Measurements from ENCODE around the gene ZFP42. TPM values are rescaled to one million over a fixed set of nuclear protein-coding genes. Genes with fewer than 3 reads are reported as not detected.
A peak's percentile ranks its signal among the peaks of the same experiment; 100 is the strongest.
"Not testable (repeated sequence)": the region's sequence is repeated elsewhere in the genome, so short reads cannot be mapped to it uniquely, and the experiment has no call there.

Gene ZFP42
- 2.9 TPM for polyA plus RNA-seq (2013, experiment 1 of 2)
- polyA plus RNA-seq (2013, experiment 2 of 2), result 3.5 TPM

DNA sequence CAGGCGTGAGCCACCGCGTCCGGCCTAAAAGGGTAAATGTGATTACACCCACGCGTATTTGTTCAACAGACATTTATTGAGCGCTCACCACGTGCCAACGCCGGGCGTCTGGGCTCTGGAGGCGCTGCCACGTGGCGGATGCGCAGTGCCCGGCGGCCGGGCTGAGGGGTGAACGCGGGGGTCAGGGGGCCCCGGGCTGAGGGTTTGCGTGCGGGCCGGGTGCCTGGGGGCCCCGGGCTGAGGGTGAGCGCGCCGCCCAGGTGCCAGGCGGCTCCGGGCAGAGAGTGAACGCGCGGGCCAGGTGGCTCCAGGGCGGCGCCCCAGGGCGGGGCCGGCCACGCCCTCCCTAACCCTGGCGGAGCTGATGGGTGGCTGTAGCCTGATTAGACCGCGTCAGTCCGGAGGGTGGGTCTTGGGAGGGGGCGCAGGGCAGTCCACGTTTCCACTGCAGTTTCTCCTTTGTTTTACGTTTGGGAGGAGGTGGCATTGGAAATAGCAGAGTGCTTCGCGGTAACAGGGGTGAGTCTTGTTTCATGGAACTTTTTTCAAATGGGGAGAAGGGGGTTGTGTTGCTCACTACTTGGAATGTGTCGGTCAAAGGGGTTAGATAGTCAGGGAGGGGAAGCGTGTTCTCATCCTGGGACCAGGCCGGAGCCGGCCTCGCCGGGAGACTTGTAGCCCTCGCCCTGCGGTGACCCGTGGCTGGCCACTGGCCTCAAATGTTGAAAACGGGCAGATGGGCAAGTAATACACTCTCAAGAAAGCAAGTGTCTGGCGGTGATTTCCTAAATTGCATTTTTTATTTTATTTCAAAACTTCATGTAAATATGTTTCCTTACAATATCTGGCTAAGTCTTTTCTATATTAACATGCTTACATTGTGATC lies at the start of gene ZFP42:
Gene ZFP42, plus strand, starts transcription at position 450 of the 886 bp plus-strand sequence. CDS start 7,037 bp downstream, outside the sequence.
- peak within 1 kb of the TSS; percentile 31 for H3K4me3 ChIP-seq (ENCODE audit: extremely low read depth, insufficient read depth, low read length, poor library complexity, severe bottlenecking)
- H3K9me3 ChIP-seq (ENCODE audit: control insufficient read depth, low read length), result peaks cover 5% of the 10 kb centered on the region
- no peak within 1 kb of the TSS for H3K27ac ChIP-seq (ENCODE audit: low read depth, low read length, severe bottlenecking)
- no peaks in the 10 kb centered on the region for H3K36me3 ChIP-seq (ENCODE audit: control insufficient read depth, insufficient read depth, low read length)
- peaks cover 3% of the 10 kb centered on the region for H3K4me1 ChIP-seq (ENCODE audit: control insufficient read depth, insufficient read depth, low read length, poor library complexity, severe bottlenecking)
- WGBS, 2 experiments (ENCODE audit: insufficient coverage in 2 of 2), result 79 to 81% methylated on average over 45 to 56 of the region's 58 CpGs

DNA sequence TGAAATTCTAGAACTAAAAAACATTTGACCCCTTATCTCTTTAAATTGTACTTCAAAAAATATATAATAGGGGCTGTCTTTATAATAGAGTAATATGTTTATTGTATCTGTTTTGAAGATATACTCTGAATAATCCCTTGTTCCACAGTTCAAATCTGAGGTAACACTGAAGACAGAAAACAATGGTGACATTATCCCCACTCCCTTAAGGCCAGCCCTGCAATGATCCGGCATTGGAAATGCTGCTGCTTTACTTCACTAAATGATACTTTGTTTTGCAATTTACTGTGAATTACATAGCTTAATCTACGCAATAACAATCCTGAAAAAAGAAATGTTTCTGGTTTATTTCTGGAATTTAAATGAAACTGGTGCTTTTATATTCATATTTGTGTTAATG lies 34.4 kb upstream of the ZFP42 start:
- no peak overlapping the region for H3K27ac ChIP-seq (ENCODE audit: low read depth, low read length, severe bottlenecking)
- H3K4me1 ChIP-seq (ENCODE audit: control insufficient read depth, insufficient read depth, low read length, poor library complexity, severe bottlenecking), result no peaks in the 10 kb centered on the region
- 100% methylated on average over 1 of the region's 2 CpGs; no CpG with 5 or more reads in 1 of the 2 experiments for WGBS, 2 experiments (ENCODE audit: insufficient coverage in 2 of 2)
- no peak overlapping the region for H3K4me3 ChIP-seq (ENCODE audit: extremely low read depth, insufficient read depth, low read length, poor library complexity, severe bottlenecking)
- no peaks in the 10 kb centered on the region for H3K9me3 ChIP-seq (ENCODE audit: control insufficient read depth, low read length)
- H3K36me3 ChIP-seq (ENCODE audit: control insufficient read depth, insufficient read depth, low read length), result no peaks in the 10 kb centered on the region

DNA sequence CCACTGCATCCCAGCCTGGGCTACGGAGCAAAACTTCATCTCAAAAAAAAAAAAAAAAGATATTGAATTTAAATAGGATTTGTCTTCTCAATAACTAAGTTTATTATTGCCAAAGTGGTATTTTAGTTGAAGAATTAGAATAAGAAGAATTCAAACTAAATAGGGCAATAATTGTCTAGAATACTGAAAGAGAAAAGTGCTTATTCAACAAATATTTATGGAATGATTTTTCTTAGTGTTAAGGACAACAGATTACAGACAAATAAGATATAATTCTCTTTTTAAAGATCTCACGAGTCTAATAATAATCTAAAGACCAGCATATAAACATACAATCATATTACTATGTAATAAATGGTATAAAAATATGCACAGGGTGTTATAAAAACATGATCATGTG lies 33.6 kb upstream of the ZFP42 start:
- Histone ChIP-seq H3K36me3 (ENCODE audit: control insufficient read depth, insufficient read depth, low read length) (no peaks in the 10 kb centered on the region), H3K4me1 (ENCODE audit: control insufficient read depth, insufficient read depth, low read length, poor library complexity, severe bottlenecking) (no peaks in the 10 kb centered on the region), H3K4me3 (ENCODE audit: extremely low read depth, insufficient read depth, low read length, poor library complexity, severe bottlenecking) (no peak overlapping the region), H3K9me3 (ENCODE audit: control insufficient read depth, low read length) (no peaks in the 10 kb centered on the region), H3K27ac (ENCODE audit: low read depth, low read length, severe bottlenecking) (no peak overlapping the region)
- WGBS, 2 experiments (ENCODE audit: insufficient coverage in 2 of 2), result no CpG with 5 or more reads among the region's 2 CpGs

DNA sequence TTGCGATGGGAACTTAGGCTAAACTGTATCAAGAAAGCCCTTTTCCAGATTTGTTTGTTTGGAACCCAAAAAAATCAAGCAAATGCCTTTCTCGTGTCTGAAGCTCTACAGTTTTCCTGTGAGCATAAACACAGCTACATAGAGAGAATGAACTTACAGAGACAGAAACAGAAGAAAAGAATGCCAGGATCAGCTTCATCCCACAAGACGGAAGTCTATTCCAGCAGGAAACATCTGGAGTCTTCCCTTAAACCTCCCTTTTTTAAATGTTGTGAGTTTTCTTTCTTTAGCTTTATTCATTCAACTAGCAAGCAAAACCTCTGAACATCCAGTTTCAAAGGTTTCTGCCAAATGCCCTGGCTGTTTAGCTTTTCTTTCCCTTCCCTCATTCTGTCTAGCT lies 32.6 kb upstream of the ZFP42 start:
- no peaks in the 10 kb centered on the region for H3K4me1 ChIP-seq (ENCODE audit: control insufficient read depth, insufficient read depth, low read length, poor library complexity, severe bottlenecking)
- H3K36me3 ChIP-seq (ENCODE audit: control insufficient read depth, insufficient read depth, low read length), result no peaks in the 10 kb centered on the region
- H3K27ac ChIP-seq (ENCODE audit: low read depth, low read length, severe bottlenecking), result no peak overlapping the region
- no peak overlapping the region for H3K4me3 ChIP-seq (ENCODE audit: extremely low read depth, insufficient read depth, low read length, poor library complexity, severe bottlenecking)
- WGBS, 2 experiments (ENCODE audit: insufficient coverage in 2 of 2), result 82 to 89% methylated on average over 1 to 3 of the region's 3 CpGs
- H3K9me3 ChIP-seq (ENCODE audit: control insufficient read depth, low read length), result no peaks in the 10 kb centered on the region

DNA sequence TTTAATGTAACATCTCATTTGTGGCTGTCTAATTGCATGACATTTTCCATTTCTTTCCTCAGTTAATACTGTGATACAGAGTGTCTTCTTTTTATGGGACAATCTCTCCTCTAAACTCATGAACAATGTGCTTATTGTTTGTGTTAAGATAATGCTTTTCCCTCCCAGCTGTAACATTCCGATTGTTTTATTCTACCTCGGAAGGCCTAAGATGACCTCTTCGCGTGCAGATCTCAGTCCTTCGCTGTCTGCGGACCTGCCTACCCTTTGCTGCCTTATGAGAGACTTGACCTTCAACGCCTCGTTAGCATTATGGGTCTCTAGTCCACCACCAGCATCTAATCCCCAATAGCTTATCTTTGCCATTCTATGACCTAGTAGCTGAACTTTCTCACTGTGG lies 29.8 kb upstream of the ZFP42 start:
- 81 to 96% methylated on average over 8 of the region's 8 CpGs for WGBS, 2 experiments (ENCODE audit: insufficient coverage in 2 of 2)
- no peak overlapping the region for H3K4me3 ChIP-seq (ENCODE audit: extremely low read depth, insufficient read depth, low read length, poor library complexity, severe bottlenecking)
- no peaks in the 10 kb centered on the region for H3K9me3 ChIP-seq (ENCODE audit: control insufficient read depth, low read length)
- no peaks in the 10 kb centered on the region for H3K4me1 ChIP-seq (ENCODE audit: control insufficient read depth, insufficient read depth, low read length, poor library complexity, severe bottlenecking)
- no peak overlapping the region for H3K27ac ChIP-seq (ENCODE audit: low read depth, low read length, severe bottlenecking)
- H3K36me3 ChIP-seq (ENCODE audit: control insufficient read depth, insufficient read depth, low read length), result no peaks in the 10 kb centered on the region

DNA sequence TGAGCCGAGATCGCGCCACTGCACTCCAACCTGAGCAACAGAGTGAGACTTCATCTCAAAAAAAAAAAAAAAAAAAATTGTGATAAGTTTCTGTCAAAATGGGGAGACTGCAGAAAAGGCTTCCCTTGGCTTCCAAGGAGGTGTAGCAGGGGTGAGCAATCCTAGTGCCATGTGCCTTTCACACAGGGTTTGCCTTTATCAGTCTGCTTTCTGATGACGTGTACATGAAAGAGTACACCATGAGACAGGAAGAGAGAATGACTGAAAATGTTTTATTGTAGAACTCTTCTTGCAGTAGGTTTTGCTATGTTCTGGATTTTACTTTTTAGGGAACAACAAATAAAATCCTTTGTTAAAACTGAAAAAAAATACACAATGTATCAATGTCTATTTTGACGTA lies 23.4 kb upstream of the ZFP42 start:
- no peak overlapping the region for H3K4me3 ChIP-seq (ENCODE audit: extremely low read depth, insufficient read depth, low read length, poor library complexity, severe bottlenecking)
- no peak overlapping the region for H3K27ac ChIP-seq (ENCODE audit: low read depth, low read length, severe bottlenecking)
- 88 to 100% methylated on average over 1 of the region's 5 CpGs for WGBS, 2 experiments (ENCODE audit: insufficient coverage in 2 of 2)
- H3K36me3 ChIP-seq (ENCODE audit: control insufficient read depth, insufficient read depth, low read length), result no peaks in the 10 kb centered on the region
- no peaks in the 10 kb centered on the region for H3K4me1 ChIP-seq (ENCODE audit: control insufficient read depth, insufficient read depth, low read length, poor library complexity, severe bottlenecking)
- no peaks in the 10 kb centered on the region for H3K9me3 ChIP-seq (ENCODE audit: control insufficient read depth, low read length)

DNA sequence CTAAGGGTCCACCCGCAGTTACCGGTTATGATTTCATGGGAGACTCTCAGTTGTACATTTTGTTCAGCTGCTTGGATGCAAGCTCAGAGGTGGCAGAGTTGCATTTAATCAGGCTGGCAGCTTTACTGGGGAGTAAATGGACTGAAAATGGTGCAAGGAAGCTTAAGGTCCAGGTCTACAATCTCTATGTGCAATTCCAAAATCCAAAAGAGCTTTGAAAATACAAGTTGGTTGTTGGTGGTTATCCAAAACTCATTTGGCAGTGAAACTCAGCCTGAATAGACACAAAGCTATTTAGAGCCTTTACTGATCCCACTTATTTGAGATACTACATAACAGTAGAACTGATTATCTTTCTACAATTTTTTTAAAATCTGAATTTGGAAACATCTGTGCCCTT lies 11.8 kb upstream of the ZFP42 start:
- no peaks in the 10 kb centered on the region for H3K4me1 ChIP-seq (ENCODE audit: control insufficient read depth, insufficient read depth, low read length, poor library complexity, severe bottlenecking)
- WGBS, 2 experiments (ENCODE audit: insufficient coverage in 2 of 2), result 88 to 100% methylated on average over 1 to 2 of the region's 2 CpGs
- H3K36me3 ChIP-seq (ENCODE audit: control insufficient read depth, insufficient read depth, low read length), result no peaks in the 10 kb centered on the region
- no peaks in the 10 kb centered on the region for H3K9me3 ChIP-seq (ENCODE audit: control insufficient read depth, low read length)
- H3K27ac ChIP-seq (ENCODE audit: low read depth, low read length, severe bottlenecking), result no peak overlapping the region
- no peak overlapping the region for H3K4me3 ChIP-seq (ENCODE audit: extremely low read depth, insufficient read depth, low read length, poor library complexity, severe bottlenecking)

DNA sequence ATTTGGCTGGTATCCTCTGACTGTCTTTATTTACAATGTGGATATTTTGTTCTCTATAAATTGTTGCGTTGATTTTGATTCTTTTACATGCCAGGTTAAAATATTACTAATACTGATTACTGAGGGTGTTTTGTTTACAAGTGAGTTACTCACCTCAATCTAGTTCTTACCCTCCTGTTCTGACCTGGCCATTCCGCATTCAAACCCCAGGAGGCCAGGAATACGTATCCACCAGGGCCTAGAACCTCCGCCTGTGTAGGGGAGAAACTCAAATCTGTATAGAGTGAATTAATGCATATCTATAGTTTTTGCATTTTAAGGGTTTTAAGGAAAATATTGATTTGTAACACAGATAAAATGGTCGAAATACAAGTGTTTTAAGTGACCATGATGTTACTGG lies 2.6 kb upstream of the ZFP42 start:
- Histone ChIP-seq H3K4me3 (ENCODE audit: extremely low read depth, insufficient read depth, low read length, poor library complexity, severe bottlenecking) (no peak overlapping the region), H3K4me1 (ENCODE audit: control insufficient read depth, insufficient read depth, low read length, poor library complexity, severe bottlenecking) (no peaks in the 10 kb centered on the region), H3K36me3 (ENCODE audit: control insufficient read depth, insufficient read depth, low read length) (no peaks in the 10 kb centered on the region), H3K9me3 (ENCODE audit: control insufficient read depth, low read length) (peaks cover 5% of the 10 kb centered on the region), H3K27ac (ENCODE audit: low read depth, low read length, severe bottlenecking) (no peak overlapping the region)
- no CpG with 5 or more reads among the region's 5 CpGs for WGBS, 2 experiments (ENCODE audit: insufficient coverage in 2 of 2)

DNA sequence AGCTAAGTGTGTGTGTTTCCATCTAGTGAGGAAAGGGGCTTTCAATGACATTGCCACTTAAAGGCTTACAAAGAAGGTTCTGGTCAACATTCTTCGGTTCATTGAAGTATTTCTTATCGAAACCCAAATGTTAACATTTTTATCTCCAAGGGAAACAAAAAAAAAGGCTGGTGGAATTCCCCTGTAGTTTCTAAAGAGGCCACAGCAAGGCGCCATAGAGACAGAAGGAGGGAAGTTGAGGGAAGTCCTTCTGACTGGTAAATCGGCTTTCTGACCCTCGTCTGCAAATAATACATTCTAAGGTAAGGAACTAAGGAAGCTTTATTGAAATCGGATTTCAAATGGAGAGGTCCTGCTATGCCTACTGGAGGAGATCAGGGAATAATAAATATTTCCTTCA lies 1.7 kb upstream of the ZFP42 start:
- Histone ChIP-seq H3K27ac (ENCODE audit: low read depth, low read length, severe bottlenecking) (no peak overlapping the region), H3K36me3 (ENCODE audit: control insufficient read depth, insufficient read depth, low read length) (no peaks in the 10 kb centered on the region), H3K4me3 (ENCODE audit: extremely low read depth, insufficient read depth, low read length, poor library complexity, severe bottlenecking) (no peak overlapping the region), H3K4me1 (ENCODE audit: control insufficient read depth, insufficient read depth, low read length, poor library complexity, severe bottlenecking) (peaks cover 3% of the 10 kb centered on the region), H3K9me3 (ENCODE audit: control insufficient read depth, low read length) (peaks cover 5% of the 10 kb centered on the region)
- 82% methylated on average over 4 of the region's 6 CpGs; no CpG with 5 or more reads in 1 of the 2 experiments for WGBS, 2 experiments (ENCODE audit: insufficient coverage in 2 of 2)

DNA sequence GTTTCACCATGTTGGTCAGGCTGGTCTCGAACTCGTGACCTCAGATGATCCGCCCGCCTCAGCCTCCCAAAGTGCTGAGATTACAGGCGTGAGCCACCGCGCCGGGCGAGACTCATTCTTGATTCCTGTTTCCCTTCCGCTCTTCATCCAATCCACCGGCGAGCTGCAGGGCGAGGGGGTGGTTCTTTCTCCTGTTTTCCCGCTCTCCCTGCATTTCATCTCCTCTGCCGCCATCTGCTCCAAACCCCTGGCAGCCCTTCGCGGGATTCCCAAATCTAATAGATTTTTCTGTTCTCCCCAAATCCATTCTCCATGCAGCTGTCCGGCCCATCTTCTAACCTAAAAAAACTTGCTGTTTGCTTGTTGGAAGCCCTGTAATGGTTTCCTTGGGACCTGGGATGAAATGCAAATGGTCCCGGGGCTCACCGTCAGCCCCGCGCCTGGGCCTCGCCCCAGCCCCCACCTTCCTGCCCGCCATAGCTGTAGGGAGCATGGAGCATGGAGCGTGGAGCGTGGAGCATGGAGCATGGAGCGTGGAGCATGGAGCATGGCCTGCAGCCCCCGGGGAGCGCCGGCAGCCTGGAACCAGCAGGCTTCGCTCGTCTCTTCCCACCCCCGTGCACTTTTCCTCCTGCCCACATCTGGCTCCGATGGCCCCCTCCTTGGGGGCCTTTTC lies 1.1 kb downstream of the ZFP42 start:
- Histone ChIP-seq H3K4me3 (ENCODE audit: extremely low read depth, insufficient read depth, low read length, poor library complexity, severe bottlenecking) (peak overlapping the region; percentile 31), H3K4me1 (ENCODE audit: control insufficient read depth, insufficient read depth, low read length, poor library complexity, severe bottlenecking) (peaks cover 3% of the 10 kb centered on the region), H3K27ac (ENCODE audit: low read depth, low read length, severe bottlenecking) (no peak overlapping the region), H3K9me3 (ENCODE audit: control insufficient read depth, low read length) (peaks cover 5% of the 10 kb centered on the region), H3K36me3 (ENCODE audit: control insufficient read depth, insufficient read depth, low read length) (no peaks in the 10 kb centered on the region)
- WGBS, 2 experiments (ENCODE audit: insufficient coverage in 2 of 2), result 64 to 77% methylated on average over 26 to 33 of the region's 34 CpGs

DNA sequence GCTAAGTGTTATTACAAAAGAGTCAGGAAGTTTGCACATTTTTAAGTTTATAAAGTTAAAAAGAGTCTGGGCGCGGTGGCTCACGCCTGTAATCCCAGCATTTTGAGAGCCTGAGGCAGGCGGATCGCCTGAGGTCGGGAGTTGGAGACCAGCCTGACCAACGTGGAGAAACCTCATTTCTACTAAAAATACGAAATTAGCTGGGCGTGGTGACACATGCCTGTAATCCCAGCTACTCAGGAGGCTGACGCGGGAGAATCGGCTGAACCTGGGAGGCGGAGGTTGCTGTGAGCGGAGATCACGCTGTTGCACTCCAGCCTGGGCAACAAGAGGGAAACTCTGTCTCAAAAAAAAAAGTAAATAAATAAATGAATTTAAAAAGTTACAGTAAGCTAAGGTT lies 2.4 kb downstream of the ZFP42 start:
- not testable (repeated sequence) for H3K27ac ChIP-seq (ENCODE audit: low read depth, low read length, severe bottlenecking); H3K4me1 ChIP-seq (ENCODE audit: control insufficient read depth, insufficient read depth, low read length, poor library complexity, severe bottlenecking); H3K36me3 ChIP-seq (ENCODE audit: control insufficient read depth, insufficient read depth, low read length); H3K9me3 ChIP-seq (ENCODE audit: control insufficient read depth, low read length)
- WGBS, 2 experiments (ENCODE audit: insufficient coverage in 2 of 2), result 76 to 84% methylated on average over 10 to 14 of the region's 15 CpGs
- H3K4me3 ChIP-seq (ENCODE audit: extremely low read depth, insufficient read depth, low read length, poor library complexity, severe bottlenecking), result peak overlapping the region; percentile 31
